Gastroesophageal sphincter (tissue), 3 donors: ENCODE measurements around the gene GLRX5.

Source experiments
- POLR2A ChIP-seq, 2 donors: fragments of 450-650 bp; IDR thresholded peaks; one replicate each; pipeline ENCODE4 v1.6.1; 2017; ENCODE audit warnings: antibody characterized with exemption in 2 of 2, mild to moderate bottlenecking in 2 of 2, moderate library complexity in 1 of 2
- POLR2AphosphoS5 ChIP-seq: sonication (generic); formaldehyde crosslinking; IDR thresholded peaks from one replicate; pipeline ENCODE4 v1.6.1; 2017; ENCODE audit warnings: antibody characterized with exemption
- TF ChIP-seq, protein P1 (sequence below), 4 experiments: fragments of 200-600 bp in 2 of 4; fragments of 450-650 bp in 2 of 4; sonication (generic) in 1 of 4; IDR thresholded peaks; one replicate each; pipeline ENCODE4 v1.5.1; 2017 to 2019; ENCODE audit warnings: antibody characterized with exemption in 4 of 4, mild to moderate bottlenecking in 2 of 4, moderate library complexity in 2 of 4

DNA sequence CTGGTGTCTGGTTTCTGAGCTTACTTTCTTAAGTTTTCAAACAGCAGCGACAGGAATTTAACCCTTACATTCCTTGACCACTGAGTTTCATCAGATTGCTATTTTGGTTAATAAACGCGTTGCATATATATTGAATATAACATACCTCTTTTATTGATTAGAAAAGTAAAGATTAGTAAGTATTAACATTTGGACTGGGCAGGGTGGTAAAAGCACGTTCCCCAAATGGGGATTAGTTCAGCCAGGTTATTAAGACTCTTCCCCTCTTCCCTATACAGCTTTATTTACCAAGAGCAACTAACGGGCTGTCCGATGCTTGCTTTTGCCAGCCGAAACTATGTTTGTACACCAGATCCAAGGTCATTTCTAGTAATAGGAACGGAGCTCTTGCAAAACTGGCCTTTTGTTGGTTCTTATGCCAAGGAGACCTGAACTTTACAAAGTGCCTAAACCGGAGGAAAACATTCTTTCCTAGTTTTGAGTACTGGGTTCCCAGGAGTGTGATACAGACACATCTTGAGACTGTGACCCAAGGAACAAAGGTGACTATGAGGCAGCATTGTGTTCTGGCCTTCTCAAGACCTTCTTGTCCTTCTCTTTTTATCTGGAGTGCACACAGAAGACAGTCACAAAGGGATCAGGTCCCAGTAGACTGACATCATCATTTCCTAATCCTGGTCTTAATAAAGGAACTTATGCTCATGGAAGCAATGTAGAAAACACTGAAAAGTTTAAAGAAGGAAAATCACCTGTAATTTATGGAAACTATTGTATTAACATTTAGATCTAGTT is 2.6 kb downstream of the GLRX5 start:
- TF ChIP-seq POLR2A (IDR thresholded peaks at IDR 0.05) (no peak), POLR2AphosphoS5 (no peak)
- TF ChIP-seq, protein P1, sequence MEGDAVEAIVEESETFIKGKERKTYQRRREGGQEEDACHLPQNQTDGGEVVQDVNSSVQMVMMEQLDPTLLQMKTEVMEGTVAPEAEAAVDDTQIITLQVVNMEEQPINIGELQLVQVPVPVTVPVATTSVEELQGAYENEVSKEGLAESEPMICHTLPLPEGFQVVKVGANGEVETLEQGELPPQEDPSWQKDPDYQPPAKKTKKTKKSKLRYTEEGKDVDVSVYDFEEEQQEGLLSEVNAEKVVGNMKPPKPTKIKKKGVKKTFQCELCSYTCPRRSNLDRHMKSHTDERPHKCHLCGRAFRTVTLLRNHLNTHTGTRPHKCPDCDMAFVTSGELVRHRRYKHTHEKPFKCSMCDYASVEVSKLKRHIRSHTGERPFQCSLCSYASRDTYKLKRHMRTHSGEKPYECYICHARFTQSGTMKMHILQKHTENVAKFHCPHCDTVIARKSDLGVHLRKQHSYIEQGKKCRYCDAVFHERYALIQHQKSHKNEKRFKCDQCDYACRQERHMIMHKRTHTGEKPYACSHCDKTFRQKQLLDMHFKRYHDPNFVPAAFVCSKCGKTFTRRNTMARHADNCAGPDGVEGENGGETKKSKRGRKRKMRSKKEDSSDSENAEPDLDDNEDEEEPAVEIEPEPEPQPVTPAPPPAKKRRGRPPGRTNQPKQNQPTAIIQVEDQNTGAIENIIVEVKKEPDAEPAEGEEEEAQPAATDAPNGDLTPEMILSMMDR (IDR thresholded peaks at IDR 0.05), result no peak
